Endothelial cell of umbilical vein (primary cell): ENCODE data around the gene TXNDC2.

Experiments
- CTCF ChIP-seq, 2 donors: IDR thresholded peaks; 1 replicate in 1 of 2; 2 replicates in 1 of 2; pipeline ENCODE4 v1.5.1; 2011; ENCODE audit warnings: low read length in 2 of 2, mild to moderate bottlenecking in 2 of 2, moderate library complexity in 2 of 2, control low read depth in 1 of 2, inconsistent platforms in 1 of 2, low read depth in 1 of 2; ENCODE audit not compliant: insufficient read depth in 1 of 2; ENCODE audit errors: extremely low read depth in 1 of 2
- EZH2 ChIP-seq: IDR thresholded peaks from 2 replicates; pipeline ENCODE4 v1.6.1; 2012; ENCODE audit warnings: borderline replicate concordance, low read depth, mild to moderate bottlenecking, moderate library complexity, low read length, inconsistent platforms; ENCODE audit not compliant: severe bottlenecking
- FOS ChIP-seq: IDR thresholded peaks from 2 replicates; pipeline ENCODE4 v1.6.1; 2011; ENCODE audit warnings: mild to moderate bottlenecking, low read length, moderate library complexity, borderline replicate concordance; ENCODE audit not compliant: insufficient read depth
- MAX ChIP-seq: IDR thresholded peaks from 2 replicates; pipeline ENCODE4 v1.6.1; 2011; ENCODE audit not compliant: insufficient read depth, insufficient read length
- POLR2A ChIP-seq: IDR thresholded peaks from 2 replicates; pipeline ENCODE4 v1.6.1; 2012; ENCODE audit warnings: low read depth, mild to moderate bottlenecking, control low read depth, low read length

GRCh38 chr18:9839211-9839610 lies 46.6 kb upstream of the TXNDC2 start:
- no peak for TF ChIP-seq EZH2
- TF ChIP-seq CTCF (IDR thresholded peaks at IDR 0.05; ENCODE audit: extremely low read depth in 1 of 2, insufficient read depth in 1 of 2, low read depth in 1 of 2, low read length in 2 of 2) = no peak
- no peak for TF ChIP-seq MAX
- TF ChIP-seq POLR2A = no peak
- no peak for TF ChIP-seq FOS
